ENCODE measurements around the gene BNC2.

- TF ChIP-seq GATA2 (IDR thresholded peaks at IDR 0.05; ENCODE audit: low read depth, low read length) (no peak), GATA3 (IDR thresholded peaks at IDR 0.05; ENCODE audit: low read depth, low read length) (no peak)
Measured at GRCh38 chr9:16360247-16360646, 510.2 kb downstream of the BNC2 start.
